K562 (cell line): ENCODE measurements around the gene OR5H15.

Experiments used
- ARNT ChIP-seq, 2 experiments: fragments of 450-650 bp; IDR thresholded peaks; 2 replicates each; pipeline ENCODE4 v1.6.1; 2016; ENCODE audit warnings: mild to moderate bottlenecking in 1 of 2
- CTCF ChIP-seq, 3 experiments: IDR thresholded peaks in 2 of 3; conservative IDR thresholded peaks in 1 of 3; 2 replicates each; pipeline ENCODE4 v1.5.1; 2011 to 2012; ENCODE audit warnings: low read length in 3 of 3, mild to moderate bottlenecking in 3 of 3, control low read depth in 2 of 3, improper control_type of control experiment in 1 of 3, inconsistent platforms in 1 of 3, low read depth in 1 of 3, mixed read lengths in 1 of 3, moderate library complexity in 1 of 3; ENCODE audit not compliant: insufficient read depth in 2 of 3
- ESRRA ChIP-seq: fragments of 450-650 bp; IDR thresholded peaks from 2 replicates; pipeline ENCODE4 v1.6.1; 2014; ENCODE audit warnings: low read depth, mild to moderate bottlenecking, moderate library complexity, borderline replicate concordance
- HDGF ChIP-seq: fragments of 450-650 bp; IDR thresholded peaks from 2 replicates; pipeline ENCODE4 v1.6.1; 2016
- PHB2 ChIP-seq: fragments of 450-650 bp; IDR thresholded peaks from 2 replicates; pipeline ENCODE4 v1.6.1; 2017; ENCODE audit warnings: low read depth
- SIRT6 ChIP-seq: IDR thresholded peaks from one replicate; pipeline ENCODE4 v1.6.1; 2012; ENCODE audit warnings: low read depth, mild to moderate bottlenecking, control low read depth, inconsistent platforms, low read length, moderate library complexity
- TAF1 ChIP-seq: IDR thresholded peaks from 2 replicates; pipeline ENCODE4 v1.6.1; 2011; ENCODE audit warnings: mild to moderate bottlenecking, low read length, moderate library complexity; ENCODE audit not compliant: insufficient read depth, control insufficient read depth, severe bottlenecking; ENCODE audit errors: extremely low read depth
- ZNF274 ChIP-seq: IDR thresholded peaks from 2 replicates; pipeline ENCODE4 v1.6.1; 2011; ENCODE audit warnings: low read depth, mild to moderate bottlenecking, low read length, moderate library complexity, borderline replicate concordance

- TF ChIP-seq ZNF274 (no peak), PHB2 (no peak), ARNT (IDR thresholded peaks at IDR 0.05) (no peak), ESRRA (no peak), SIRT6 (no peak), HDGF (no peak), TAF1 (no peak), CTCF (IDR thresholded peaks at IDR 0.05 in 2 of 3, conservative IDR thresholded peaks at IDR 0.05 in 1 of 3; ENCODE audit: insufficient read depth in 2 of 3, low read depth in 1 of 3, low read length in 3 of 3) (no peak)
Measured at GRCh38 chr3:98148751-98149150, 17.7 kb upstream of the OR5H15 start.
